Esophagus squamous epithelium (tissue), 5 donors: ENCODE measurements around the gene CDHR5. TPM values are rescaled to one million over a fixed set of nuclear protein-coding genes. Genes with fewer than 3 reads are reported as not detected.
A peak's percentile ranks its signal among the peaks of the same experiment; 100 is the strongest.
"Not testable (repeated sequence)": the region's sequence is repeated elsewhere in the genome, so short reads cannot be mapped to it uniquely, and the experiment has no call there.

ENCODE experiments used
- DNase-seq: peaks from one replicate; lab custom pipeline; 2025; lab: John Stamatoyannopoulos, UW
- H3K27ac ChIP-seq, 4 donors: fragments of 200-600 bp; sonication (generic); one replicate each; pipeline ENCODE4 v1.5.1; 2016 to 2019; ENCODE audit warnings: mild to moderate bottlenecking in 1 of 4
- H3K27me3 ChIP-seq, 4 donors: fragments of 200-600 bp; sonication (generic); 1 replicate in 3 of 4; 2 replicates in 1 of 4; pipeline versions ENCODE4 v1.5.1 to v1.6.0; 2017 to 2021; ENCODE audit warnings: antibody characterized with exemption in 1 of 4
- H3K36me3 ChIP-seq, 3 donors: fragments of 200-600 bp; sonication (generic); one replicate each; pipeline ENCODE4 v1.5.1; 2016 to 2019
- H3K4me1 ChIP-seq, 3 donors: fragments of 200-600 bp; sonication (generic); one replicate each; pipeline ENCODE4 v1.5.1; 2017 to 2019
- H3K4me3 ChIP-seq, 4 donors: fragments of 200-600 bp; sonication (generic); 1 replicate in 3 of 4; 2 replicates in 1 of 4; pipeline ENCODE4 v1.5.1; 2016 to 2019; ENCODE audit warnings: mild to moderate bottlenecking in 2 of 4, moderate library complexity in 1 of 4
- H3K9me3 ChIP-seq, 3 donors: fragments of 200-600 bp; sonication (generic); one replicate each; pipeline ENCODE4 v1.5.1; 2016 to 2019
- CTCF ChIP-seq, 6 experiments: fragments of 450-650 bp in 4 of 6; fragments of 200-600 bp in 2 of 6; sonication (generic) in 2 of 6; IDR thresholded peaks; one replicate each; pipeline ENCODE4 v1.5.1; 2016 to 2019; ENCODE audit warnings: antibody characterized with exemption in 6 of 6, mild to moderate bottlenecking in 4 of 6, moderate library complexity in 4 of 6
- POLR2A ChIP-seq, 4 donors: fragments of 450-650 bp; IDR thresholded peaks; one replicate each; pipeline ENCODE4 v1.6.1; 2017; ENCODE audit warnings: antibody characterized with exemption in 4 of 4, mild to moderate bottlenecking in 4 of 4, moderate library complexity in 3 of 4
- WGBS, 2 donors: methylation state at CpG; one replicate each; pipeline ENCODE4 v1.1.5; 2018; 5-methylcytosine and 5-hydroxymethylcytosine counted together
- intact Hi-C: fragments of 100-400 bp; cut with DNase I; formaldehyde crosslinking; loops from one replicate; pipeline ENCODE4 v1.15.0; 2022
- total RNA-seq, 4 donors: library from RNA; depleted of rRNA; stranded (reverse); fragments of >200 nt; gene quantifications; one replicate each; pipeline ENCODE4 v1.1.0, GENCODE V29; 2016
- donor health status: DM: yes; HTN: yes; CAD: no.

Gene CDHR5
- total RNA-seq, 4 donors from 2014 or later: not detected

GRCh38 chr11:575996-576768, 48.6 kb downstream of the CDHR5 start, which contains the start of gene PHRF1:
PHRF1 (plus strand) TSS chr11:576470; CDS start chr11:581513, 5,043 bp downstream.
- peak within 1 kb of the TSS; percentile 94 to 99 (median 96) for H3K27ac ChIP-seq
- H3K36me3 ChIP-seq: peaks cover 0 to under 1% (median 0%) of the 10 kb centered on the region in 3 donors
- no peaks in the 10 kb centered on the region for H3K9me3 ChIP-seq
- 0% methylated on average over 8 to 10 of the region's 99 CpGs for WGBS, 2 donors
- H3K27me3 ChIP-seq: peaks cover 0 to 9% (median 0%) of the 10 kb centered on the region in 4 donors
- peaks cover 41 to 60% (median 43%) of the 10 kb centered on the region in 3 donors for H3K4me1 ChIP-seq
- peak within 1 kb of the TSS; percentile 73 to 97 (median 82) for H3K4me3 ChIP-seq
- TF ChIP-seq CTCF (IDR thresholded peaks at IDR 0.05) (peak in 1 of 6 experiments; percentile 19), POLR2A (IDR thresholded peaks at IDR 0.05) (peak in 3 of 4 donors; percentile 59 to 91 (median 76))
- intact Hi-C loops: loop anchor here (5.0 kb wide), 1 partner anchor 36 kb away; no protein-coding TSS in a partner anchor
- DNase-seq: peak; percentile 74

GRCh38 chr11:575313-575995, 49.3 kb downstream of the CDHR5 start:
- H3K36me3 ChIP-seq: no peaks in the 10 kb centered on the region
- intact Hi-C loops: loop anchor here (5.0 kb wide), 1 partner anchor 37 kb away; no protein-coding TSS in a partner anchor
- H3K27ac ChIP-seq: peak overlapping the region; percentile 73 to 89 (median 82)
- no peak for DNase-seq
- no peak for TF ChIP-seq CTCF (IDR thresholded peaks at IDR 0.05)
- TF ChIP-seq POLR2A (IDR thresholded peaks at IDR 0.05): peak in 1 of 4 donors; percentile 62
- peak overlapping the region; percentile 58 to 97 (median 74) for H3K4me3 ChIP-seq
- H3K4me1 ChIP-seq: peaks cover 40 to 54% (median 43%) of the 10 kb centered on the region in 3 donors
- H3K27me3 ChIP-seq: peaks cover 0 to 9% (median 0%) of the 10 kb centered on the region in 4 donors
- WGBS, 2 donors: 0% methylated on average over 2 of the region's 81 CpGs; no CpG with 5 or more reads in 1 of the 2 donors
- no peaks in the 10 kb centered on the region for H3K9me3 ChIP-seq

GRCh38 chr11:574632-575312, 50.0 kb downstream of the CDHR5 start:
- WGBS, 2 donors: 19 to 42% methylated on average over 13 to 18 of the region's 25 CpGs
- peaks cover 0 to 9% (median 0%) of the 10 kb centered on the region in 4 donors for H3K27me3 ChIP-seq
- TF ChIP-seq POLR2A (IDR thresholded peaks at IDR 0.05): no peak
- no peak for TF ChIP-seq CTCF (IDR thresholded peaks at IDR 0.05)
- H3K9me3 ChIP-seq: no peaks in the 10 kb centered on the region
- peaks cover 34 to 52% (median 41%) of the 10 kb centered on the region in 3 donors for H3K4me1 ChIP-seq
- H3K27ac ChIP-seq: peak overlapping the region in 3 of 4 donors; percentile 73 to 89 (median 84)
- no peaks in the 10 kb centered on the region for H3K36me3 ChIP-seq
- intact Hi-C loops: loop anchor here (5.0 kb wide), 1 partner anchor 38 kb away; no protein-coding TSS in a partner anchor
- DNase-seq: no peak
- H3K4me3 ChIP-seq: peak overlapping the region; percentile 58 to 97 (median 74)

- H3K9me3 ChIP-seq, H3K27ac ChIP-seq, DNase-seq, H3K36me3 ChIP-seq, intact Hi-C loops, H3K27me3 ChIP-seq: not testable (repeated sequence)
- Histone ChIP-seq H3K4me1 (peaks cover 32 to 52% (median 40%) of the 10 kb centered on the region in 3 donors), H3K4me3 (peak overlapping the region in 2 of 4 donors; percentile 87 to 97)
- 56 to 62% methylated on average over 11 of the region's 14 CpGs for WGBS, 2 donors
Measured at GRCh38 chr11:574031-574570, 50.7 kb downstream of the CDHR5 start.
